Measurements from ENCODE around the gene ADGRD2.

- TF ChIP-seq, protein P1, sequence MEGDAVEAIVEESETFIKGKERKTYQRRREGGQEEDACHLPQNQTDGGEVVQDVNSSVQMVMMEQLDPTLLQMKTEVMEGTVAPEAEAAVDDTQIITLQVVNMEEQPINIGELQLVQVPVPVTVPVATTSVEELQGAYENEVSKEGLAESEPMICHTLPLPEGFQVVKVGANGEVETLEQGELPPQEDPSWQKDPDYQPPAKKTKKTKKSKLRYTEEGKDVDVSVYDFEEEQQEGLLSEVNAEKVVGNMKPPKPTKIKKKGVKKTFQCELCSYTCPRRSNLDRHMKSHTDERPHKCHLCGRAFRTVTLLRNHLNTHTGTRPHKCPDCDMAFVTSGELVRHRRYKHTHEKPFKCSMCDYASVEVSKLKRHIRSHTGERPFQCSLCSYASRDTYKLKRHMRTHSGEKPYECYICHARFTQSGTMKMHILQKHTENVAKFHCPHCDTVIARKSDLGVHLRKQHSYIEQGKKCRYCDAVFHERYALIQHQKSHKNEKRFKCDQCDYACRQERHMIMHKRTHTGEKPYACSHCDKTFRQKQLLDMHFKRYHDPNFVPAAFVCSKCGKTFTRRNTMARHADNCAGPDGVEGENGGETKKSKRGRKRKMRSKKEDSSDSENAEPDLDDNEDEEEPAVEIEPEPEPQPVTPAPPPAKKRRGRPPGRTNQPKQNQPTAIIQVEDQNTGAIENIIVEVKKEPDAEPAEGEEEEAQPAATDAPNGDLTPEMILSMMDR (IDR thresholded peaks at IDR 0.05), result no peak
- TF ChIP-seq EP300 (IDR thresholded peaks at IDR 0.05) (no peak), POLR2A (IDR thresholded peaks at IDR 0.05) (no peak)
Measured at GRCh38 chr9:124423155-124423554, 27.1 kb upstream of the ADGRD2 start.
